PC-3 (cell line): Measurements from ENCODE around the gene NELFB. TPM values are rescaled to one million over a fixed set of nuclear protein-coding genes. Genes with fewer than 3 reads are reported as not detected.

Experiments
- ATAC-seq: fragments of 200-7000 bp; cut with Tn5 transposase; 2 replicates; pipeline ENCODE4 v1.9.1; 2020; ENCODE audit warnings: mild to moderate bottlenecking, moderate library complexity
- BruUV-seq: library from RNA; stranded (reverse); fragments of 400-500 nt; replicated peaks from 2 replicates; lab custom pipeline; 2021; lab: Mats Ljungman, UMichigan
- CTCF ChIA-PET: fragments of 300-600 bp; sonication (Branson Sonifier 250); formaldehyde crosslinking; loops from one replicate; lab custom pipeline; 2022; ENCODE audit warnings: antibody characterized with exemption; lab: Charles Lee
- POLR2A ChIA-PET: fragments of 300-600 bp; sonication (Branson Sonifier 250); formaldehyde crosslinking; loops from one replicate; lab custom pipeline; 2022; ENCODE audit warnings: antibody characterized with exemption; ENCODE audit not compliant: unreplicated experiment; lab: Charles Lee
- DNase-seq: peaks from one replicate; pipeline ENCODE4 v3.0.0-alpha.2; 2015
- H2AFZ ChIP-seq: fragments of 300-600 bp; sonication (generic); 2 replicates; pipeline ENCODE4 v1.6.0; 2016; ENCODE audit warnings: antibody characterized with exemption, low read length
- H3F3A ChIP-seq: fragments of 300-600 bp; sonication (generic); one replicate; pipeline ENCODE4 v1.6.0; 2017; ENCODE audit warnings: antibody characterized with exemption, low read length, control low read depth, mild to moderate bottlenecking; ENCODE audit not compliant: unreplicated experiment
- H3K27ac ChIP-seq: fragments of 300-600 bp; sonication (generic); 2 replicates; pipeline ENCODE4 v1.5.1; 2016; ENCODE audit warnings: mild to moderate bottlenecking, low read length
- H3K27me3 ChIP-seq: fragments of 300-600 bp; sonication (generic); 2 replicates; pipeline ENCODE4 v1.6.1; 2016; ENCODE audit warnings: low read length, mixed read lengths
- H3K36me3 ChIP-seq: fragments of 300-600 bp; sonication (generic); 2 replicates; pipeline ENCODE4 v1.6.1; 2016; ENCODE audit warnings: low read depth, mixed run types, low read length, mixed read lengths
- H3K4me1 ChIP-seq: fragments of 300-600 bp; sonication (generic); 2 replicates; pipeline ENCODE4 v1.5.1; 2016; ENCODE audit warnings: low read length; ENCODE audit not compliant: insufficient read depth
- H3K4me2 ChIP-seq: fragments of 300-600 bp; sonication (generic); 2 replicates; pipeline ENCODE4 v1.6.0; 2016; ENCODE audit warnings: low read length
- H3K4me3 ChIP-seq: fragments of 300-600 bp; sonication (generic); 2 replicates; pipeline ENCODE4 v1.5.1; 2016; ENCODE audit warnings: mild to moderate bottlenecking, low read length, mixed read lengths
- H3K79me2 ChIP-seq: fragments of 300-600 bp; sonication (generic); 2 replicates; pipeline ENCODE4 v1.6.1; 2017; ENCODE audit warnings: low read length, mixed read lengths
- H3K9ac ChIP-seq: fragments of 300-600 bp; sonication (generic); 2 replicates; pipeline ENCODE4 v1.6.0; 2016; ENCODE audit warnings: mild to moderate bottlenecking, low read length
- H3K9me2 ChIP-seq: fragments of 300-600 bp; sonication (generic); replicated peaks from 2 replicates; pipeline ENCODE4 v1.6.1; 2016; ENCODE audit warnings: mixed run types, low read length, mixed read lengths
- H3K9me3 ChIP-seq: fragments of 300-600 bp; sonication (generic); 2 replicates; pipeline ENCODE4 v1.6.1; 2016; ENCODE audit warnings: low read length, mixed read lengths
- H4K20me1 ChIP-seq: fragments of 300-600 bp; sonication (generic); 2 replicates; pipeline ENCODE4 v1.6.1; 2016; ENCODE audit warnings: low read length, mixed read lengths
- EZH2 ChIP-seq: fragments of 300-600 bp; sonication (generic); IDR thresholded peaks from one replicate; pipeline ENCODE4 v1.6.1; 2017; ENCODE audit warnings: antibody characterized with exemption, mild to moderate bottlenecking, low read length; ENCODE audit not compliant: unreplicated experiment
- EZH2phosphoT487 ChIP-seq: fragments of 300-600 bp; sonication (generic); IDR thresholded peaks from 2 replicates; pipeline ENCODE4 v1.6.1; 2018; ENCODE audit warnings: mild to moderate bottlenecking, antibody characterized with exemption, low read length, borderline replicate concordance
- intact Hi-C: fragments of 100-400 bp; cut with micrococcal nuclease; formaldehyde crosslinking; loops from 2 replicates; pipeline ENCODE4 v1.9.0; 2023
- total RNA-seq: library from RNA; depleted of rRNA; stranded (reverse); fragments of >200 nt; gene quantifications from 2 replicates; pipeline ENCODE4 v1.2.3, GENCODE V29; 2014
- TF ChIP-seq, protein P1 (sequence below): fragments of 300-600 bp; sonication (generic); conservative IDR thresholded peaks from 2 replicates; pipeline ENCODE4 v1.5.1; 2017; ENCODE audit warnings: antibody characterized with exemption, low read depth, mild to moderate bottlenecking, low read length

Gene NELFB
- total RNA-seq, 1 experiment from 2014 or later, result 50.7 TPM

DNA sequence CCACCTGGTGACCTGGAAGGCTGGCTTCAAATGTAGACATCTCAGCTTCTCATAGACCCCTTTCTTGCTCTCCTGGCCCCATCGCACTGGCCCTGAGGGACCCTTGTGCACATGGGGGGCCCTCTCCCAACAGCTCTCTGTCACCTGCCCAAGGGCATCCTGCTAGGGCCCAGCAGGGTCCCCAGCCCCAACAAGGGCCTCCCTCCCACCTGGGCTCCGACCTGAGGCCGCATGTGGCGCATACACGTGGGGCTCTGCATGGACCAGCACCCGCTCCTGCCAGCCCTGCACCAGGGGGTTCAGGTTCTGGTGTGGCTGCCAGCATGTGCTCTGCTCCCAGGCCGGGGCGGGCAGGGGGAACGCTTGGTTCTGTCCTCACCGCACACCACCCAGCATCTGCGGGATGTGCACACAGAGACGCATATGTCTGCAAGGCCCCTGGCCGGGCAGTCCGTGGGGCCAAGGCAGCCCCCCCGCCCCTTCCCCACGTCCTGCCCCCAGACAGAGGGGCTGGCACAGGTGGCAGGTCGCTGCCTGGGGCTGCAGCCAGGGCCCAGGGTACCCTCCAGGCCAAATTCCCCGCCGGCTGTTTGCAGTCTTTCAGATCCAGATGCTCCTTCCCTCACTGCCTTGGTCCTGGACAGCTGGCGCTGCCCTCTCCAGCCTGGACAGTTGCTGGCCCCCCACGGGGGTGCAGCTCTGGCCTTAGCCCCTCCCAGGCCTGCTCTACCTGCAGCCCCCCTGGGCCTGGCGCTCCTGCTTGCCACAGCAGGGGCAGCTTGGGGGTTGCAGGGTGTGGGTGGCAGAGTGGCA, 64.8 kb downstream of the NELFB start:
- Histone ChIP-seq H3K79me2 (no peaks in the 10 kb centered on the region), H3K27ac (no peak overlapping the region), H4K20me1 (no peaks in the 10 kb centered on the region), H3K36me3 (no peaks in the 10 kb centered on the region), H3K4me1 (peaks cover 9% of the 10 kb centered on the region; the same call in 1 of the 2 replicates), H3K9me3 (no peaks in the 10 kb centered on the region), H3K4me3 (no peak overlapping the region), H3K9me2 (no peaks in the 10 kb centered on the region), H3K9ac (no peak overlapping the region), H3K27me3 (no peaks in the 10 kb centered on the region), H2AFZ (no peak overlapping the region), H3K4me2 (no peak overlapping the region), H3F3A (no peaks in the 10 kb centered on the region)
- BruUV-seq, result no TSS peak
- no peak for DNase-seq
- CTCF ChIA-PET, result no interaction called here
- POLR2A ChIA-PET, result no interaction called here
- no peak for ATAC-seq
- intact Hi-C loops, result no loop called here
- TF ChIP-seq EZH2, result no peak
- no peak for TF ChIP-seq EZH2phosphoT487
- TF ChIP-seq, protein P1, sequence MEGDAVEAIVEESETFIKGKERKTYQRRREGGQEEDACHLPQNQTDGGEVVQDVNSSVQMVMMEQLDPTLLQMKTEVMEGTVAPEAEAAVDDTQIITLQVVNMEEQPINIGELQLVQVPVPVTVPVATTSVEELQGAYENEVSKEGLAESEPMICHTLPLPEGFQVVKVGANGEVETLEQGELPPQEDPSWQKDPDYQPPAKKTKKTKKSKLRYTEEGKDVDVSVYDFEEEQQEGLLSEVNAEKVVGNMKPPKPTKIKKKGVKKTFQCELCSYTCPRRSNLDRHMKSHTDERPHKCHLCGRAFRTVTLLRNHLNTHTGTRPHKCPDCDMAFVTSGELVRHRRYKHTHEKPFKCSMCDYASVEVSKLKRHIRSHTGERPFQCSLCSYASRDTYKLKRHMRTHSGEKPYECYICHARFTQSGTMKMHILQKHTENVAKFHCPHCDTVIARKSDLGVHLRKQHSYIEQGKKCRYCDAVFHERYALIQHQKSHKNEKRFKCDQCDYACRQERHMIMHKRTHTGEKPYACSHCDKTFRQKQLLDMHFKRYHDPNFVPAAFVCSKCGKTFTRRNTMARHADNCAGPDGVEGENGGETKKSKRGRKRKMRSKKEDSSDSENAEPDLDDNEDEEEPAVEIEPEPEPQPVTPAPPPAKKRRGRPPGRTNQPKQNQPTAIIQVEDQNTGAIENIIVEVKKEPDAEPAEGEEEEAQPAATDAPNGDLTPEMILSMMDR, result no peak

DNA sequence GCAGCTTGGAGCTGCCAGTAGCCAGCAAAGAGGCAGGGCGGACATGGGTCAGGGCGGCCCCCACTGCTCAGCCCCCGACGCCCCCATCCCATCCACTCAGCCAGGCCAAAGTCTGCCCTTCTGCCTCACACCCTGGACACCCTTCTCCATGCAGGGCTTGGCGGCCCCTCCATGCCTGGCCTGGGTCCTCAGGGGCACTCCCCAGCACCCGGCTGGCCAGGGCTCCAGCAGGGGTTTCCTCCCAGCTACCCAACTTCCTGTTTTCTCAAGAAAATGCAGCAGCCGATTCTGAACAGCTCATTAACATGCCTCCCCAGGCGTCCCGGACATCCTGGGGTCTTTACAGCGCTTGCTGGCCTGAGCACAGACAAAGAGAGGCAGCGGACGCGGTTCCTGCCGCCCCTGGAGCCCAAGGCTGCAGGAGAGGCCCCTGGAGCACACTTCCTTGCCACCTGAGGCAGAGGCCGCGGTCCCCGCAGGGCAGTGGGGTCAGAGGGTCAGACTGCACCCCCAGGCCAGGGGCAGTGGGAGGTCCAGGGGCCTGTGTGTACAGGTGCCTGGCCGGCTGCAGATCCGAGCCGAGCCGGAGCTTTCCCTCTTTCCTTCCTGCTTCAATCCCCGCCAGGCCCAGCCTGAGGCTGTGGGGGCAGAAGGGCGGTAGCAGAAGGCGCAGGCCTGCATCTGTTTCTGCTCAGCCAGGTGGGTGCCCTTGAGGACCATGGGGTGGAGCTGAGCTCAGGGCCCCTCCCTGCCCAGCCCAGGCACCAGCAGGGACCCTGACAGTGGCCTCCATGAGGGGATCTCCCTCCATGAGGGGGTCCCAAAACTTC, 65.6 kb downstream of the NELFB start:
- no TSS peak for BruUV-seq
- Histone ChIP-seq H3K4me2 (no peak overlapping the region), H3K9me3 (no peaks in the 10 kb centered on the region), H3K36me3 (no peaks in the 10 kb centered on the region), H2AFZ (no peak overlapping the region), H3K79me2 (no peaks in the 10 kb centered on the region), H3K9ac (no peak overlapping the region), H3K4me3 (no peak overlapping the region), H3K27me3 (no peaks in the 10 kb centered on the region), H3K9me2 (no peaks in the 10 kb centered on the region), H3K4me1 (peaks cover 5% of the 10 kb centered on the region; the same call in 1 of the 2 replicates), H4K20me1 (no peaks in the 10 kb centered on the region), H3K27ac (no peak overlapping the region), H3F3A (no peaks in the 10 kb centered on the region)
- ATAC-seq, result no peak
- CTCF ChIA-PET, result no interaction called here
- POLR2A ChIA-PET, result no interaction called here
- TF ChIP-seq EZH2 (no peak), EZH2phosphoT487 (no peak)
- TF ChIP-seq, protein P1, result no peak
- intact Hi-C loops, result no loop called here
- no peak for DNase-seq
